ENCODE data around the gene CALR. TPM values are rescaled to one million over a fixed set of nuclear protein-coding genes. Genes with fewer than 3 reads are reported as not detected.
"Not testable (repeated sequence)": the region's sequence is repeated elsewhere in the genome, so short reads cannot be mapped to it uniquely, and the experiment has no call there.

The CALR gene
- total RNA-seq, 1 donor from 2014 or later: 877 TPM

GRCh38 chr19:12933287-12934072, 4.9 kb upstream of the CALR start, which contains the start of gene FARSA:
TSS of gene FARSA (minus strand) at chr19:12933711. CDS start at chr19:12933696, 15 bp downstream.
- DNase-seq (ENCODE audit: low spot score): peak; percentile 96

GRCh38 chr19:12935071-12935470, 3.3 kb upstream of the CALR start:
- DNase-seq (ENCODE audit: low spot score): no peak

GRCh38 chr19:12936582-12936981, 1.8 kb upstream of the CALR start:
- no peak for DNase-seq (ENCODE audit: low spot score)

- no peak for DNase-seq (ENCODE audit: low spot score)
These were observed 1.1 kb upstream of the CALR start for GRCh38 chr19:12937093-12937926.

- DNase-seq (ENCODE audit: low spot score): no peak
These were observed 581 bp downstream of the CALR start for GRCh38 chr19:12938779-12939601.

- no peak for DNase-seq (ENCODE audit: low spot score)
These were observed 1.6 kb downstream of the CALR start for GRCh38 chr19:12939975-12940423.

DNA sequence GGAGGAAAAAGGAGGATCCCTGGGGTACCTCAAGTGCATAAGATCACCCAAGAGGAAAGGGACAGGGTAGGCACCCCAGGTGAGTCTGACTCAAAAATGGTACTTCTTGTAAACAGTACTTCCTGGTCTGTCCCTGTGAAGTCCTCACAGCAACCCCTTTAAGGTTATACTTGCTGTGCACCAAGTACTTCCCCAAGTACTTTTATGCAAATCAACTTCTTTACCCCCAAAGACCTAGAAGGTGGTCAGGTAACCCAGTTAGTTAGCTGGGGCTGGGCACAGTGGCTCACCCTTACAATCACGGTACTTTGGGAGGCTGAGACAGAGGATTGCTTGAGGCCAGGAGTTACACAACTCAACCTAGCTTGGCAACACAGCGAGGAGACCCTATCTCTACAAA, 2.5 kb downstream of the CALR start:
- no peak for DNase-seq (ENCODE audit: low spot score)

DNA sequence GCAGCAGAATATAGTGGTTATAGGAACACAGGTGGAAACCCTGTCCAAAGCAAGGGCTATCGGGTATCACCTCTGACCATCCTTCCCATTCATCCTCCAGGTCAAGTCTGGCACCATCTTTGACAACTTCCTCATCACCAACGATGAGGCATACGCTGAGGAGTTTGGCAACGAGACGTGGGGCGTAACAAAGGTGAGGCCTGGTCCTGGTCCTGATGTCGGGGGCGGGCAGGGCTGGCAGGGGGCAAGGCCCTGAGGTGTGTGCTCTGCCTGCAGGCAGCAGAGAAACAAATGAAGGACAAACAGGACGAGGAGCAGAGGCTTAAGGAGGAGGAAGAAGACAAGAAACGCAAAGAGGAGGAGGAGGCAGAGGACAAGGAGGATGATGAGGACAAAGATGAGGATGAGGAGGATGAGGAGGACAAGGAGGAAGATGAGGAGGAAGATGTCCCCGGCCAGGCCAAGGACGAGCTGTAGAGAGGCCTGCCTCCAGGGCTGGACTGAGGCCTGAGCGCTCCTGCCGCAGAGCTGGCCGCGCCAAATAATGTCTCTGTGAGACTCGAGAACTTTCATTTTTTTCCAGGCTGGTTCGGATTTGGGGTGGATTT, 5.1 kb downstream of the CALR start:
- DNase-seq (ENCODE audit: low spot score): no peak

GRCh38 chr19:12944104-12944674, 5.8 kb downstream of the CALR start:
- DNase-seq (ENCODE audit: low spot score): no peak

DNA sequence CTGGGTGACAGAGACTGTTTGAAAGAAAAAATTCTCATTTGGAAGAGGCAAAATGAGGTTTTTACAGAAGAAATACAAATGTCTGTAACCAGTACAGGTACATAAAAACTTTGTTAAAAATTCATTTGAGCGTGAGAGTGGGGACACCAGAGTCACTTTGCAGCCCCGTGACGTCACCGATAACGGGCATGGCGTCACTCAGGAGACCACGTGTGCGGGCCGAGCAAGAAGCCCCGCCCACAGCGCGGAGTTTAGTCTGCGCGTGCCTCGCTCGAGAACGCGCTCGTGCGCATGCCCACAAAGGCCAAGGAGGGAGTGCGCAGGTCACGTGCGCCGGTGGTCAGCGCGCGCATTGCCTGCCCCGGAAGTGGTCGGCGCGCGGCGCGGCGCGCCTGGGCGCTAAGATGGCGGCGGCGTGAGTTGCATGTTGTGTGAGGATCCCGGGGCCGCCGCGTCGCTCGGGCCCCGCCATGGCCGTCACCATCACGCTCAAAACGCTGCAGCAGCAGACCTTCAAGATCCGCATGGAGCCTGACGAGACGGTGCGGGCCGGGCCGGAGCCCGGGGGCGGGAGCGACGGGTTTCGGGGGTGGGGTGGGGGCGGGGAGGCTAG, 7.2 kb downstream of the CALR start, which contains the start of gene RAD23A:
Gene RAD23A (plus strand): TSS at position 384 of the 613 bp plus-strand sequence. CDS start 87 bp downstream, at position 471.
- DNase-seq (ENCODE audit: low spot score): peak; percentile 100

GRCh38 chr19:12946092-12946721, 7.8 kb downstream of the CALR start:
- DNase-seq (ENCODE audit: low spot score): peak; percentile 93

DNA sequence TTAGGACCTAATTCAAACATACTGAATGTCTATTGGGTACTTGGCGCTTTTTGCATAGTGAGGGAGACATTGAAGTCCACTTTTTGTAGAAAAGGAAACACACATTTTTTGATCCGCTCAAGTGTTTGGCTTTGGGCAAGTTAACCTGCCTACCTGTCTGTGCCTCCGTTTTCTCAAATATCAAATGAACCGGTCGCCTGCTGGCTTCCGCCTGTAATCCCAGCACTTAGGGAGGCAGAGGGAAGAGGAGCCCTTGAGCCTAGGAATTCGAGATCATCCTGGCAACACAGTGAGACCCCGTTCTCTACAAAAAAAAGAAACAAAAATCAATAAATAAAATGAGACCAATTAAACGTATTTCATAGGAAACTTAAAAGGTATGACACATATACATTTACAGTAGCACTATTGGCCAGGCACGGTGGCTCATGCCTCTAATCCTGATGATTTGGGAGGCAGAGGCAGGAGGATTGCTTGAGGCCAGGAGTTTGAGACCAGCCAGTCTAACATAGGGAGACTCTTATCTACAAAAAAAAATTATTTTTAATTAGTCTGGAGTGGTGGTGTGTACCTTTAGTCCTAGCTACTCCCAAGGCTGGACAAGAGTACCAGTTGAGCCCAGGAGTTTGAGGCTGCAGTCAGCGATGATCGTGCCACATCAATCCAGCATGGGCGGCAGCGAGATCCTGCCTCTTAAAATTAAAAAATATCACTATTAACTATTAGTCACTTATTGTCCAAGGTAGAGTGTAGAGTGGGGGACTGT, 8.5 kb downstream of the CALR start:
- no peak for DNase-seq (ENCODE audit: low spot score)

GRCh38 chr19:12947702-12948611, 9.5 kb downstream of the CALR start:
- no peak for DNase-seq (ENCODE audit: low spot score)

DNA sequence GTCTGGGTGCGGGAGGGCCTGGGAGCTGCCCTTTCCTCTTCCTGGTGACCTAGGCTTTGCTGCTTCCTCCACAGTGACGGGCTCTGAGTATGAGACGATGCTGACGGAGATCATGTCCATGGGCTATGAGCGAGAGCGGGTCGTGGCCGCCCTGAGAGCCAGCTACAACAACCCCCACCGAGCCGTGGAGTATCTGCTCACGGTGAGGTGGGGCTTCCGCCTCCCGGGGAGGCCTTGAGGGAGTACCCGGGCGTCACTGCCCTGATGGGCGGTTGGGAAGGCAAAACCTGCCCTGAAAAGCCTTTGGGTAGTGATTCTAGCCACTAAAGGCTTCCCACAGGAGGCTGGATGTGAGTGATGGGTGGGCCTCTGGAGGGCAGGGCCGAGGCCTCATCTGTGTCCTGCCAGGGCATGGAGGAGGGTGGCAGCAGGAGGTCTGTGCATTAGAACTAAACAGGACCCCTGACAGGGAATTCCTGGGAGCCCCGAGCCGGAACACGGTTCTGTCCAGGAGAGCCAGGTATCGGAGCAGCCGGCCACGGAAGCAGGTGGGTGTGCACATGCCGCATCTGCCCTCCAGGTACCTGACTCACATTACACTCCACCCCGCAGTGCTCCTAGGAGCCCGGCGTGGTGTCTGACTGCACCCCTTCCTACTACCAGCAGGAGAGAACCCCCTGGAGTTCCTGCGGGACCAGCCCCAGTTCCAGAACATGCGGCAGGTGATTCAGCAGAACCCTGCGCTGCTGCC, 10.4 kb downstream of the CALR start:
- no peak for DNase-seq (ENCODE audit: low spot score)

DNA sequence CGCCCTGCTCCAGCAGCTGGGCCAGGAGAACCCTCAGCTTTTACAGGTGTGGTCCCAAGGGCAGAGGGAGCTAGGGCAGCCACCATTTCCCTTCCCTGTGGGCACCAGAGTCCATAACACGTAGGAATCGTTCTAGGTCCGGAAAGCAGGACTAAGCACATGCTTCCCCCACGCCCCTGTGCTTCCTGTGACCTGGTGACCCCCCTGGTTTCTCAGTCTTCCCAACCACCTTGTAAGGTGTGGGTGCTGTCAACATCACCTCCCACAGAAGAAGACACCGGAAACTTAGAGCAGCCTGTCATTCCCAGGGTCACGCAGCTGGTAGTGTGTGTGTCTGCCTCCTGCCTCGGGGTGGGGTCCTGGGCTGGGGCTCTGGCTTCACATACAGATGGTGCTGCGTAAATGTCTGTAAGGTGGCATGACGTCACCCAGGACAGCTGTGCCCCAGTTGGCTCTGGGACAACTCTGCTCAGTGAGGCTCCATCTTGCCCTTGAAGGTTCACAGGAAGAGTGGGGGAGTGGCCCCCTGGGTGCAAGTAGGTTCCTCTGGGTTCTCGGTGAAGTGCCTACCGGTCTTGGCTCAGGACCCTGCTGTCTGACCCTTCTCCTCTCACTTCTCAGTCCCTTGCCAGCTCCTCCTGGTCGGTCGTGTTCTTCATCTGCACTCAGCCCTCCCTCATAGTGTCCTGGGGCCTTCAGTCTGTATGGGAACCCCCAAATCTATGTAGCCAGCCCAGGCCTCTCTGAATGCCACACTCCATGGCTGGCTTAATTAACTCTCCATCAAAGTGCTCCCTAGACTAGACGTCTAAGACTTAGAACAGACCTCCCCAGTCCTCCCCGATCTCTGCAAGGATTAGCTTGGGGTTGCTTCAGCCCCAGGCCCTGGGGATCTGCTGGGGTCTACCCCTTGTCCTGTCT, 11.2 kb downstream of the CALR start:
- no peak for DNase-seq (ENCODE audit: low spot score)

DNA sequence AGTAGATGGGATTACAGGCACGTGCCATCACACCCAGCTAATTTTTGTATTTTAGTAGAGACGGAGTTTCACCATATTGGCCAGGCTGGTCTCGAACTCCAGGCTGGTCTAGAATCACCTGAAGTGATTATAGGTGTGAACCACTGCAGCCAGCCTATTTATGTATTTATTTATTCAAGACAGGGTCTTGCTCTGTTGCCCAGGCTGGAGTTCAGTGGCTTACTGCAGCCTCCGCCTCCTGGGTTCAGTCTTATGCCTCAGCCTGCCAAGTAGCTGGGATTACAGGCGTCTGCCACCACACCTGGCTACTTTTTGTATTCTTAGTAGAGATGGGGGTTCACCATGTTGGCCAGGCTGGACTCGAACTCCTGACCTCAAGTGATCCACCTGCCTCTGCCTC, 13.6 kb downstream of the CALR start:
- DNase-seq (ENCODE audit: low spot score): not testable (repeated sequence)

All from mesenteric fat pad (tissue), 1 donor.